Measurements from ENCODE around the gene CDCA8.

GRCh38 chr1:37752213-37752582 is 59.9 kb downstream of the CDCA8 start:
- TF ChIP-seq CTCF (IDR thresholded peaks at IDR 0.05; ENCODE audit: low read depth, low read length, poor library complexity, severe bottlenecking) (no peak), EZH2phosphoT487 (IDR thresholded peaks at IDR 0.05; ENCODE audit: borderline replicate concordance, low read length) (no peak)
